SK-N-SH treated with all-trans-retinoic acid at 6 μM for 48 hours (cell line): ENCODE data around the gene SLC8A2.
A peak's percentile ranks its signal among the peaks of the same experiment; 100 is the strongest.

Experiments used
- ATAC-seq: fragments of 200-7000 bp; cut with Tn5 transposase; 3 replicates; pipeline ENCODE4 v1.9.1; 2020; ENCODE audit warnings: mild to moderate bottlenecking, moderate library complexity
- ARNTL ChIP-seq: fragments of 450-650 bp; formaldehyde crosslinking; IDR thresholded peaks from 2 replicates; pipeline ENCODE4 v1.5.0; 2020; ENCODE audit warnings: low read depth, mild to moderate bottlenecking, moderate library complexity, borderline replicate concordance
- ESRRG ChIP-seq: fragments of 250-450 bp; sonication (Bioruptor Pico); IDR thresholded peaks from 2 replicates; pipeline ENCODE4 v1.6.1; 2021; ENCODE audit warnings: mild to moderate bottlenecking
- GLIS3 ChIP-seq: fragments of 250-450 bp; sonication (Bioruptor Pico); IDR thresholded peaks from 2 replicates; pipeline ENCODE4 v1.5.0; 2020; ENCODE audit warnings: mild to moderate bottlenecking, moderate library complexity
- ISL1 ChIP-seq: fragments of 250-450 bp; sonication (Bioruptor Pico); IDR thresholded peaks from 2 replicates; pipeline ENCODE4 v2.1.2; 2022; ENCODE audit warnings: mild to moderate bottlenecking, moderate library complexity
- OSR1 ChIP-seq: fragments of 250-450 bp; sonication (Bioruptor Pico); IDR thresholded peaks from 2 replicates; pipeline ENCODE4 v1.8.0; 2022; ENCODE audit warnings: moderate library complexity, mild to moderate bottlenecking, inconsistent platforms
- PPARA ChIP-seq: fragments of 250-450 bp; sonication (Bioruptor Pico); IDR thresholded peaks from 2 replicates; pipeline ENCODE4 v1.5.0; 2020; ENCODE audit warnings: mild to moderate bottlenecking, borderline replicate concordance
- SNAI2 ChIP-seq: fragments of 250-450 bp; sonication (Bioruptor Pico); IDR thresholded peaks from 2 replicates; pipeline ENCODE4 v1.5.0; 2020; ENCODE audit warnings: mild to moderate bottlenecking, moderate library complexity
- TCF4 ChIP-seq: fragments of 250-450 bp; sonication (Bioruptor Pico); IDR thresholded peaks from 2 replicates; pipeline ENCODE4 v1.8.0; 2021; ENCODE audit warnings: mild to moderate bottlenecking, moderate library complexity, borderline replicate concordance
- ZC3H10 ChIP-seq: fragments of 250-450 bp; sonication (Bioruptor Pico); IDR thresholded peaks from 2 replicates; pipeline ENCODE4 v1.5.1; 2021; ENCODE audit warnings: mild to moderate bottlenecking, moderate library complexity
- ZFP3 ChIP-seq: fragments of 250-450 bp; sonication (Bioruptor Pico); IDR thresholded peaks from 2 replicates; pipeline ENCODE4 v1.5.0; 2020; ENCODE audit warnings: mild to moderate bottlenecking, moderate library complexity
- ZFP30 ChIP-seq: fragments of 450-650 bp; formaldehyde crosslinking; IDR thresholded peaks from 2 replicates; pipeline ENCODE4 v1.5.0; 2022; ENCODE audit warnings: mild to moderate bottlenecking, moderate library complexity
- ZNF565 ChIP-seq: fragments of 450-650 bp; formaldehyde crosslinking; conservative IDR thresholded peaks from 2 replicates; pipeline ENCODE4 v1.5.0; 2020; ENCODE audit warnings: low read depth, mild to moderate bottlenecking, moderate library complexity
- ZNF70 ChIP-seq: fragments of 450-650 bp; formaldehyde crosslinking; IDR thresholded peaks from 2 replicates; pipeline ENCODE4 v1.5.0; 2020; ENCODE audit warnings: mild to moderate bottlenecking, moderate library complexity
- TF ChIP-seq, protein P1 (sequence below): fragments of 250-450 bp; sonication (Bioruptor Pico); IDR thresholded peaks from 2 replicates; pipeline ENCODE4 v1.5.1; 2021; ENCODE audit warnings: mild to moderate bottlenecking, moderate library complexity
- TF ChIP-seq, protein P2 (sequence below): fragments of 250-450 bp; sonication (Bioruptor Pico); IDR thresholded peaks from 2 replicates; pipeline ENCODE4 v1.5.1; 2020; ENCODE audit warnings: low read depth, mild to moderate bottlenecking, moderate library complexity
- TF ChIP-seq, protein P3 (sequence below): fragments of 250-450 bp; sonication (Bioruptor Pico); IDR thresholded peaks from 2 replicates; pipeline ENCODE4 v1.8.0; 2020; ENCODE audit warnings: mild to moderate bottlenecking, moderate library complexity, borderline replicate concordance
- TF ChIP-seq, protein P4 (sequence below): fragments of 250-450 bp; sonication (Bioruptor Pico); IDR thresholded peaks from 2 replicates; pipeline ENCODE4 v1.8.0; 2021; ENCODE audit warnings: low read depth, mild to moderate bottlenecking, moderate library complexity, borderline replicate concordance
- TF ChIP-seq, protein P5 (sequence below): fragments of 250-450 bp; sonication (Bioruptor Pico); IDR thresholded peaks from 2 replicates; pipeline ENCODE4 v1.5.0; 2020; ENCODE audit warnings: mild to moderate bottlenecking, moderate library complexity

SLC8A2 gene

DNA sequence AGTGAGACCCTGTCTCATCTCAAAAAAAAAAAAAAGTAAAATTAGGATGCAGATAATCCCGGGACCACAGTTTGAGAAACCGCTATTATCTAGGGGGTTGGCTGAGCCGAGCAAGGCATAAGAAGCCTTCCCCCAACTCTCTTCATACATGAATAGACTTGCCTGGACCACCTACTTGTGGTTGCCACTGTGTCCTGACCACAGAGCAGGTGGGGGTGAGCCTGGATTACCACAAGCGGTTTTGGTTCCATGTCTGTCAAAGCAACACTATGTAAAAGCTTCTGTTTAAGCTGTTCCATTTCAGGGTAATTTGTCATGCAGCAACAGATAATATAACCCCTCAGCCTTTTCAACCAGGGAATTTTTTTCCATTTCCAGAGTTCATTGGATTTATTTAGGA, 46.4 kb upstream of the SLC8A2 start:
- TF ChIP-seq SNAI2 (CRISPR knock-in tag) (no peak), TCF4 (CRISPR knock-in tag) (no peak), PPARA (CRISPR knock-in tag) (no peak), GLIS3 (CRISPR knock-in tag) (no peak), ZFP3 (CRISPR knock-in tag) (no peak), ZNF70 (CRISPR knock-in tag) (no peak), ISL1 (CRISPR knock-in tag) (no peak), ESRRG (CRISPR knock-in tag) (no peak), ZNF565 (CRISPR knock-in tag) (no peak), OSR1 (no peak), ZFP30 (CRISPR knock-in tag) (no peak), ARNTL (no peak)
- TF ChIP-seq, protein P1, sequence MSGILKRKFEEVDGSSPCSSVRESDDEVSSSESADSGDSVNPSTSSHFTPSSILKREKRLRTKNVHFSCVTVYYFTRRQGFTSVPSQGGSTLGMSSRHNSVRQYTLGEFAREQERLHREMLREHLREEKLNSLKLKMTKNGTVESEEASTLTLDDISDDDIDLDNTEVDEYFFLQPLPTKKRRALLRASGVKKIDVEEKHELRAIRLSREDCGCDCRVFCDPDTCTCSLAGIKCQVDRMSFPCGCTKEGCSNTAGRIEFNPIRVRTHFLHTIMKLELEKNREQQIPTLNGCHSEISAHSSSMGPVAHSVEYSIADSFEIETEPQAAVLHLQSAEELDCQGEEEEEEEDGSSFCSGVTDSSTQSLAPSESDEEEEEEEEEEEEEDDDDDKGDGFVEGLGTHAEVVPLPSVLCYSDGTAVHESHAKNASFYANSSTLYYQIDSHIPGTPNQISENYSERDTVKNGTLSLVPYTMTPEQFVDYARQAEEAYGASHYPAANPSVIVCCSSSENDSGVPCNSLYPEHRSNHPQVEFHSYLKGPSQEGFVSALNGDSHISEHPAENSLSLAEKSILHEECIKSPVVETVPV (CRISPR knock-in tag), result no peak
- TF ChIP-seq, protein P2, sequence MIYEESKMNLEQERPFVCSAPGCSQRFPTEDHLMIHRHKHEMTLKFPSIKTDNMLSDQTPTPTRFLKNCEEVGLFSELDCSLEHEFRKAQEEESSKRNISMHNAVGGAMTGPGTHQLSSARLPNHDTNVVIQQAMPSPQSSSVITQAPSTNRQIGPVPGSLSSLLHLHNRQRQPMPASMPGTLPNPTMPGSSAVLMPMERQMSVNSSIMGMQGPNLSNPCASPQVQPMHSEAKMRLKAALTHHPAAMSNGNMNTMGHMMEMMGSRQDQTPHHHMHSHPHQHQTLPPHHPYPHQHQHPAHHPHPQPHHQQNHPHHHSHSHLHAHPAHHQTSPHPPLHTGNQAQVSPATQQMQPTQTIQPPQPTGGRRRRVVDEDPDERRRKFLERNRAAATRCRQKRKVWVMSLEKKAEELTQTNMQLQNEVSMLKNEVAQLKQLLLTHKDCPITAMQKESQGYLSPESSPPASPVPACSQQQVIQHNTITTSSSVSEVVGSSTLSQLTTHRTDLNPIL (CRISPR knock-in tag), result no peak
- TF ChIP-seq, protein P3, sequence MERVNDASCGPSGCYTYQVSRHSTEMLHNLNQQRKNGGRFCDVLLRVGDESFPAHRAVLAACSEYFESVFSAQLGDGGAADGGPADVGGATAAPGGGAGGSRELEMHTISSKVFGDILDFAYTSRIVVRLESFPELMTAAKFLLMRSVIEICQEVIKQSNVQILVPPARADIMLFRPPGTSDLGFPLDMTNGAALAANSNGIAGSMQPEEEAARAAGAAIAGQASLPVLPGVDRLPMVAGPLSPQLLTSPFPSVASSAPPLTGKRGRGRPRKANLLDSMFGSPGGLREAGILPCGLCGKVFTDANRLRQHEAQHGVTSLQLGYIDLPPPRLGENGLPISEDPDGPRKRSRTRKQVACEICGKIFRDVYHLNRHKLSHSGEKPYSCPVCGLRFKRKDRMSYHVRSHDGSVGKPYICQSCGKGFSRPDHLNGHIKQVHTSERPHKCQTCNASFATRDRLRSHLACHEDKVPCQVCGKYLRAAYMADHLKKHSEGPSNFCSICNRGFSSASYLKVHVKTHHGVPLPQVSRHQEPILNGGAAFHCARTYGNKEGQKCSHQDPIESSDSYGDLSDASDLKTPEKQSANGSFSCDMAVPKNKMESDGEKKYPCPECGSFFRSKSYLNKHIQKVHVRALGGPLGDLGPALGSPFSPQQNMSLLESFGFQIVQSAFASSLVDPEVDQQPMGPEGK, result no peak
- TF ChIP-seq, protein P4, sequence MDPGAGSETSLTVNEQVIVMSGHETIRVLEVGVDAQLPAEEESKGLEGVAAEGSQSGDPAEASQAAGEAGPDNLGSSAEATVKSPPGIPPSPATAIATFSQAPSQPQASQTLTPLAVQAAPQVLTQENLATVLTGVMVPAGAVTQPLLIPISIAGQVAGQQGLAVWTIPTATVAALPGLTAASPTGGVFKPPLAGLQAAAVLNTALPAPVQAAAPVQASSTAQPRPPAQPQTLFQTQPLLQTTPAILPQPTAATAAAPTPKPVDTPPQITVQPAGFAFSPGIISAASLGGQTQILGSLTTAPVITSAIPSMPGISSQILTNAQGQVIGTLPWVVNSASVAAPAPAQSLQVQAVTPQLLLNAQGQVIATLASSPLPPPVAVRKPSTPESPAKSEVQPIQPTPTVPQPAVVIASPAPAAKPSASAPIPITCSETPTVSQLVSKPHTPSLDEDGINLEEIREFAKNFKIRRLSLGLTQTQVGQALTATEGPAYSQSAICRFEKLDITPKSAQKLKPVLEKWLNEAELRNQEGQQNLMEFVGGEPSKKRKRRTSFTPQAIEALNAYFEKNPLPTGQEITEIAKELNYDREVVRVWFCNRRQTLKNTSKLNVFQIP (CRISPR knock-in tag), result no peak
- TF ChIP-seq, protein P5, sequence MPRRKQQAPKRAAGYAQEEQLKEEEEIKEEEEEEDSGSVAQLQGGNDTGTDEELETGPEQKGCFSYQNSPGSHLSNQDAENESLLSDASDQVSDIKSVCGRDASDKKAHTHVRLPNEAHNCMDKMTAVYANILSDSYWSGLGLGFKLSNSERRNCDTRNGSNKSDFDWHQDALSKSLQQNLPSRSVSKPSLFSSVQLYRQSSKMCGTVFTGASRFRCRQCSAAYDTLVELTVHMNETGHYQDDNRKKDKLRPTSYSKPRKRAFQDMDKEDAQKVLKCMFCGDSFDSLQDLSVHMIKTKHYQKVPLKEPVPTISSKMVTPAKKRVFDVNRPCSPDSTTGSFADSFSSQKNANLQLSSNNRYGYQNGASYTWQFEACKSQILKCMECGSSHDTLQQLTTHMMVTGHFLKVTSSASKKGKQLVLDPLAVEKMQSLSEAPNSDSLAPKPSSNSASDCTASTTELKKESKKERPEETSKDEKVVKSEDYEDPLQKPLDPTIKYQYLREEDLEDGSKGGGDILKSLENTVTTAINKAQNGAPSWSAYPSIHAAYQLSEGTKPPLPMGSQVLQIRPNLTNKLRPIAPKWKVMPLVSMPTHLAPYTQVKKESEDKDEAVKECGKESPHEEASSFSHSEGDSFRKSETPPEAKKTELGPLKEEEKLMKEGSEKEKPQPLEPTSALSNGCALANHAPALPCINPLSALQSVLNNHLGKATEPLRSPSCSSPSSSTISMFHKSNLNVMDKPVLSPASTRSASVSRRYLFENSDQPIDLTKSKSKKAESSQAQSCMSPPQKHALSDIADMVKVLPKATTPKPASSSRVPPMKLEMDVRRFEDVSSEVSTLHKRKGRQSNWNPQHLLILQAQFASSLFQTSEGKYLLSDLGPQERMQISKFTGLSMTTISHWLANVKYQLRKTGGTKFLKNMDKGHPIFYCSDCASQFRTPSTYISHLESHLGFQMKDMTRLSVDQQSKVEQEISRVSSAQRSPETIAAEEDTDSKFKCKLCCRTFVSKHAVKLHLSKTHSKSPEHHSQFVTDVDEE (CRISPR knock-in tag), result no peak
- no peak for ATAC-seq

DNA sequence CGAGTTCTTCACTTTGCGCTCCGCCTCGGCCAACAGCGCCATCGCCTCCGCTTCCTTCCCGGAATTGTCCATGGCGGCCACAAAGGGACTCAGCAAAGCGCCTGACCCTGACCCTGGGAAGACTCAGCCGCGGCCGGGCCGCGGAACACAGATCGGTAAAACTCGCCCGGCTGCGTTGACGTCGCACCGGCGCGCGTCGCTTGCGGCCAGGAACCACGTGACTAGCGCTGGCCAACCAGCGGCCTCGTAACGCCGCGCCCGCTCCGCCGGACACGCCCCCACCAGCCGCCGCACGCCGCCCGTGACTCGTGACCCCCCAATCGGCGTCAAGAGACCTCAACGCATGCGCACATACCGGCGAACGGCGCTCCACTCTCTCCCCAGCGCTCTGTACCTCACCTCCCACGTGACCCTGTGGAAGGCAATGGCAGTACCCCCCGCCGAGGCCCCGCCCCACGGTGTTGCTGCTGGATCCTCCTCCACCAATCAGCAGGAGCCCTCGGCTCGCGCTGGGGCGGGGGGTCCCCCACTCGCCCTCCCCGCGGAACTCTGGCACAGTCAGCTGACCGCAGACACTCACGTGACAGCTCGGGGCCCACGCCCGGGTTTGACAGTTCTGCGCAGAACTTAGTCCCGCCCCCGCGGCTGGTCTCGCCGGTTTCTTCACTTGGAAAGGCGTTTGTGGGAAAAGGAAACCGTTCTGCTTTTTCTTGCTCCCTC, 43.3 kb upstream of the SLC8A2 start, which contains the start of gene NAPA:
Gene NAPA (minus strand): TSS at position 195 of the 720 bp plus-strand sequence. CDS start 123 bp downstream, at position 72.
- peak; percentile 97 for ATAC-seq
- no peak for TF ChIP-seq ESRRG (CRISPR knock-in tag)
- no peak for TF ChIP-seq ZC3H10 (CRISPR knock-in tag)
- no peak for TF ChIP-seq OSR1
- no peak for TF ChIP-seq SNAI2 (CRISPR knock-in tag)
- TF ChIP-seq, protein P3, result peak; percentile 99
- no peak for TF ChIP-seq ISL1 (CRISPR knock-in tag)
- no peak for TF ChIP-seq ZNF565 (CRISPR knock-in tag)
- no peak for TF ChIP-seq GLIS3 (CRISPR knock-in tag)
